ENCODE data around the gene RAP1GAP. TPM values are rescaled to one million over a fixed set of nuclear protein-coding genes. Genes with fewer than 3 reads are reported as not detected.

Gene RAP1GAP
- total and polyA plus RNA-seq, 3 donors from 2014 or later: 7.4 to 8.4 (median 8.0) TPM

GRCh38 chr1:21550097-21550496, 119.1 kb downstream of the RAP1GAP start:
- no peak overlapping the region for H3K4me3 ChIP-seq
- WGBS, 2 donors: 77 to 78% methylated on average over 5 of the region's 5 CpGs
- DNase-seq: no peak
- no peaks in the 10 kb centered on the region for H3K27me3 ChIP-seq
- no peaks in the 10 kb centered on the region for H3K4me1 ChIP-seq
- intact Hi-C loops (cut with DNase I; ENCODE audit: low total_unique reads): no loop called here
- no peak overlapping the region for H3K27ac ChIP-seq
- no peak for TF ChIP-seq POLR2A (IDR thresholded peaks at IDR 0.05)
- TF ChIP-seq, protein P1, sequence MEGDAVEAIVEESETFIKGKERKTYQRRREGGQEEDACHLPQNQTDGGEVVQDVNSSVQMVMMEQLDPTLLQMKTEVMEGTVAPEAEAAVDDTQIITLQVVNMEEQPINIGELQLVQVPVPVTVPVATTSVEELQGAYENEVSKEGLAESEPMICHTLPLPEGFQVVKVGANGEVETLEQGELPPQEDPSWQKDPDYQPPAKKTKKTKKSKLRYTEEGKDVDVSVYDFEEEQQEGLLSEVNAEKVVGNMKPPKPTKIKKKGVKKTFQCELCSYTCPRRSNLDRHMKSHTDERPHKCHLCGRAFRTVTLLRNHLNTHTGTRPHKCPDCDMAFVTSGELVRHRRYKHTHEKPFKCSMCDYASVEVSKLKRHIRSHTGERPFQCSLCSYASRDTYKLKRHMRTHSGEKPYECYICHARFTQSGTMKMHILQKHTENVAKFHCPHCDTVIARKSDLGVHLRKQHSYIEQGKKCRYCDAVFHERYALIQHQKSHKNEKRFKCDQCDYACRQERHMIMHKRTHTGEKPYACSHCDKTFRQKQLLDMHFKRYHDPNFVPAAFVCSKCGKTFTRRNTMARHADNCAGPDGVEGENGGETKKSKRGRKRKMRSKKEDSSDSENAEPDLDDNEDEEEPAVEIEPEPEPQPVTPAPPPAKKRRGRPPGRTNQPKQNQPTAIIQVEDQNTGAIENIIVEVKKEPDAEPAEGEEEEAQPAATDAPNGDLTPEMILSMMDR (IDR thresholded peaks at IDR 0.05): no peak
- no peaks in the 10 kb centered on the region for H3K9me3 ChIP-seq
- H3K36me3 ChIP-seq (ENCODE audit: low read depth, missing control alignments): no peaks in the 10 kb centered on the region

DNA sequence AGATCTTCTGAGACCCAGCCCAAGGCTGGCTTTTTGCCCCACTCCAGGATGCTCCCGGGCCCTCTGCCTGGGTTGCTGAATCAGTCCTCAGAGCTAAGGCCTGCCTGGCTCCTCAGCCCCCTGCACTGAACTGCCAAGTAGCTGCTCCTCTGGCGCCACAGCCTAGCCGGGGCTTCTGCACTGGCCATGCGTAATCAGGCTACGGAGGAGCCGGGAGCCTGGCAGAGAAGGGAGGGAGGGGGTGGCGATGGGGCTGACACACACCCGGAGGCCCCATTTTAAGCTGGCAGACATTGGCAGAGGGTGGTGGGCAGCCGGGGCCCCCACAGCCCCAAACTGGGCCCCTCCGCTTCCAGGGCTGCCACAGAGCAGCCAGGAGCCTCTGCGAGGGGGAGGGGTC, 121.3 kb downstream of the RAP1GAP start:
- no peak for DNase-seq
- 84 to 88% methylated on average over 5 to 11 of the region's 11 CpGs for WGBS, 2 donors
- TF ChIP-seq, protein P1 (IDR thresholded peaks at IDR 0.05): no peak
- no peak for TF ChIP-seq POLR2A (IDR thresholded peaks at IDR 0.05)

More for the DNA sequence above, 121.3 kb downstream of the RAP1GAP start:
- Histone ChIP-seq H3K27ac (no peak overlapping the region), H3K27me3 (no peaks in the 10 kb centered on the region), H3K4me3 (no peak overlapping the region), H3K9me3 (no peaks in the 10 kb centered on the region), H3K36me3 (ENCODE audit: low read depth, missing control alignments) (no peaks in the 10 kb centered on the region), H3K4me1 (no peaks in the 10 kb centered on the region)
- intact Hi-C loops (cut with DNase I; ENCODE audit: low total_unique reads): no loop called here

Other genes with a start within 250 kb of the RAP1GAP start
- 10 to 100 TPM; 38.3 to 42.0 TPM for gene NBPF3, start 229.2 kb downstream of the RAP1GAP start, total RNA-seq
- gene NBPF3, start 229.2 kb downstream of the RAP1GAP start, polyA plus RNA-seq (ENCODE audit: insufficient read depth, low read depth, low replicate concordance): 49.1 TPM
- 10 to 100 TPM; 15.7 to 22.2 TPM for gene ALPL, start 159.9 kb downstream of the RAP1GAP start, total RNA-seq
- 11.8 TPM for gene ALPL, start 159.9 kb downstream of the RAP1GAP start, polyA plus RNA-seq (ENCODE audit: insufficient read depth, low read depth, low replicate concordance)
- 10 to 100 TPM; 63.0 to 66.2 TPM for gene USP48, start 113.8 kb upstream of the RAP1GAP start, total RNA-seq
- 33.3 TPM for gene USP48, start 113.8 kb upstream of the RAP1GAP start, polyA plus RNA-seq (ENCODE audit: insufficient read depth, low read depth, low replicate concordance)
- gene LDLRAD2, start 142.9 kb upstream of the RAP1GAP start, total RNA-seq: 1 to 10 TPM; 1.9 TPM
- 1.3 TPM for gene LDLRAD2, start 142.9 kb upstream of the RAP1GAP start, polyA plus RNA-seq (ENCODE audit: insufficient read depth, low read depth, low replicate concordance)